Transverse colon (tissue), 4 donors: Measurements from ENCODE around the gene MCTP2. TPM values are rescaled to one million over a fixed set of nuclear protein-coding genes. Genes with fewer than 3 reads are reported as not detected.
A peak's percentile ranks its signal among the peaks of the same experiment; 100 is the strongest.

Experiments used
- DNase-seq: peaks from one replicate; pipeline ENCODE4 v3.0.0-alpha.2; 2019
- H3K27ac ChIP-seq, 4 donors: fragments of 200-600 bp; sonication (generic); 2 replicates each; pipeline ENCODE4 v1.5.1; 2016 to 2018; ENCODE audit warnings: inconsistent platforms in 4 of 4
- H3K27me3 ChIP-seq: fragments of 200-600 bp; sonication (generic); 2 replicates; pipeline ENCODE4 v1.5.1; 2017; ENCODE audit warnings: inconsistent platforms
- H3K36me3 ChIP-seq, 4 donors: fragments of 200-600 bp; sonication (generic); 2 replicates each; pipeline ENCODE4 v1.5.1; 2017 to 2019; ENCODE audit warnings: inconsistent platforms in 4 of 4
- H3K4me1 ChIP-seq, 4 donors: fragments of 200-600 bp; sonication (generic); 2 replicates each; pipeline ENCODE4 v1.5.1; 2017 to 2020; ENCODE audit warnings: inconsistent platforms in 4 of 4
- H3K4me3 ChIP-seq, 4 donors: fragments of 200-600 bp; sonication (generic); 1 replicate in 1 of 4; 2 replicates in 3 of 4; pipeline versions ENCODE4 v1.5.1 to v1.6.1; 2017 to 2019; ENCODE audit warnings: inconsistent platforms in 4 of 4
- H3K9me3 ChIP-seq, 2 donors: fragments of 200-600 bp; sonication (generic); 2 replicates each; pipeline ENCODE4 v1.5.1; 2017 to 2019; ENCODE audit warnings: inconsistent platforms in 2 of 2
- CTCF ChIP-seq, 5 experiments: fragments of 200-600 bp in 3 of 5; fragments of 450-650 bp in 2 of 5; sonication (generic) in 3 of 5; IDR thresholded peaks; 1 replicate in 2 of 5; 2 replicates in 3 of 5; pipeline ENCODE4 v1.5.1; 2016 to 2017; ENCODE audit warnings: antibody characterized with exemption in 5 of 5, inconsistent platforms in 3 of 5, mild to moderate bottlenecking in 2 of 5, moderate library complexity in 1 of 5
- EP300 ChIP-seq: sonication (generic); formaldehyde crosslinking; IDR thresholded peaks from one replicate; pipeline ENCODE4 v1.6.1; 2017; ENCODE audit warnings: antibody characterized with exemption, low read depth
- POLR2A ChIP-seq: fragments of 450-650 bp; IDR thresholded peaks from one replicate; pipeline ENCODE4 v1.6.1; 2016; ENCODE audit warnings: antibody characterized with exemption, mild to moderate bottlenecking, moderate library complexity
- POLR2AphosphoS5 ChIP-seq, 3 donors: sonication (generic); formaldehyde crosslinking; IDR thresholded peaks; one replicate each; pipeline ENCODE4 v1.6.1; 2016; ENCODE audit warnings: antibody characterized with exemption in 3 of 3
- WGBS, 2 donors: methylation state at CpG; one replicate each; pipeline ENCODE4 v1.1.5; 2018; ENCODE audit warnings: low coverage in 1 of 2; 5-methylcytosine and 5-hydroxymethylcytosine counted together
- in situ Hi-C, 4 donors: fragments of 200-750 bp; cut with MboI; loops; one replicate each; pipeline versions ENCODE4 v1.15.0 to v1.15.1; 2017; ENCODE audit warnings: low sequenced_read_pairs in 3 of 4, low pct_ligation_motif_present in 1 of 4, low pct_unique_long_range_greater_than_20kb in 1 of 4
- intact Hi-C: fragments of 100-400 bp; cut with DNase I; formaldehyde crosslinking; loops from one replicate; pipeline ENCODE4 v1.15.1; 2023; ENCODE audit warnings: low total_unique reads
- total RNA-seq, 4 donors: library from RNA; depleted of rRNA; stranded (reverse); fragments of >200 nt; gene quantifications; one replicate each; pipeline ENCODE4 v1.1.0, GENCODE V29; 2016

Gene MCTP2
- total RNA-seq, 4 donors from 2014 or later: 108 to 409 (median 144) TPM

GRCh38 chr15:94293411-94294402, 62.3 kb downstream of the MCTP2 start:
- H3K4me1 ChIP-seq: peaks cover 5 to 66% (median 32%) of the 10 kb centered on the region in 4 donors
- intact Hi-C loops (no loop called here), in situ Hi-C loops (no loop called here)
- H3K36me3 ChIP-seq: no peaks in the 10 kb centered on the region
- peaks cover 0 to 3% of the 10 kb centered on the region in 2 donors for H3K9me3 ChIP-seq
- no peaks in the 10 kb centered on the region for H3K27me3 ChIP-seq
- no peak overlapping the region for H3K4me3 ChIP-seq
- H3K27ac ChIP-seq: peak overlapping the region; percentile 14 to 48 (median 45)
- 41 to 53% methylated on average over 10 to 13 of the region's 13 CpGs for WGBS, 2 donors
- no peak for TF ChIP-seq EP300
- TF ChIP-seq CTCF (IDR thresholded peaks at IDR 0.05): no peak
- no peak for TF ChIP-seq POLR2AphosphoS5 (IDR thresholded peaks at IDR 0.05)
- no peak for TF ChIP-seq POLR2A
- no peak for DNase-seq

- in situ Hi-C loops: no loop called here
- H3K27ac ChIP-seq: peak overlapping the region; percentile 14 to 48 (median 45)
- H3K9me3 ChIP-seq: peaks cover 0 to 3% of the 10 kb centered on the region in 2 donors
- H3K36me3 ChIP-seq: no peaks in the 10 kb centered on the region
- no peak for TF ChIP-seq POLR2AphosphoS5 (IDR thresholded peaks at IDR 0.05)
- no peak for TF ChIP-seq CTCF (IDR thresholded peaks at IDR 0.05)
- no peak for TF ChIP-seq EP300
- no peak for TF ChIP-seq POLR2A
- H3K27me3 ChIP-seq: no peaks in the 10 kb centered on the region
- peaks cover 5 to 69% (median 32%) of the 10 kb centered on the region in 4 donors for H3K4me1 ChIP-seq
- no peak overlapping the region for H3K4me3 ChIP-seq
- intact Hi-C loops: no loop called here
- no peak for DNase-seq
- WGBS, 2 donors: 56 to 67% methylated on average over 1 of the region's 1 CpG
These were observed 63.2 kb downstream of the MCTP2 start for GRCh38 chr15:94294556-94294955.

GRCh38 chr15:94295275-94295674, 63.9 kb downstream of the MCTP2 start:
- no peaks in the 10 kb centered on the region for H3K36me3 ChIP-seq
- H3K4me1 ChIP-seq: peaks cover 5 to 72% (median 32%) of the 10 kb centered on the region in 4 donors
- WGBS, 2 donors: 81 to 86% methylated on average over 3 to 4 of the region's 4 CpGs
- intact Hi-C loops (no loop called here), in situ Hi-C loops (no loop called here)
- no peak overlapping the region for H3K4me3 ChIP-seq
- DNase-seq: no peak
- H3K27ac ChIP-seq: peak overlapping the region in 2 of 4 donors; percentile 44 to 46
- no peaks in the 10 kb centered on the region for H3K27me3 ChIP-seq
- peaks cover 0 to under 1% of the 10 kb centered on the region in 2 donors for H3K9me3 ChIP-seq
- TF ChIP-seq POLR2A (no peak), POLR2AphosphoS5 (IDR thresholded peaks at IDR 0.05) (no peak), EP300 (no peak), CTCF (IDR thresholded peaks at IDR 0.05) (no peak)

GRCh38 chr15:94296717-94297116, 65.4 kb downstream of the MCTP2 start:
- TF ChIP-seq POLR2AphosphoS5 (IDR thresholded peaks at IDR 0.05) (no peak), POLR2A (no peak), CTCF (IDR thresholded peaks at IDR 0.05) (no peak), EP300 (no peak)

More at GRCh38 chr15:94296717-94297116, 65.4 kb downstream of the MCTP2 start:
- Histone ChIP-seq H3K4me1 (peaks cover 5 to 66% (median 29%) of the 10 kb centered on the region in 4 donors), H3K27ac (peak overlapping the region in 1 of 4 donors; percentile 33), H3K9me3 (no peaks in the 10 kb centered on the region), H3K4me3 (no peak overlapping the region), H3K27me3 (no peaks in the 10 kb centered on the region), H3K36me3 (no peaks in the 10 kb centered on the region)
- in situ Hi-C loops (no loop called here), intact Hi-C loops (no loop called here)
- WGBS, 2 donors: 100% methylated on average over 1 of the region's 1 CpG; no CpG with 5 or more reads in 1 of the 2 donors
- DNase-seq: no peak
